MCF 10A (cell line): ENCODE results near the gene TPM4. TPM values are rescaled to one million over a fixed set of nuclear protein-coding genes. Genes with fewer than 3 reads are reported as not detected.
A peak's percentile ranks its signal among the peaks of the same experiment; 100 is the strongest.

Experiments used
- BruUV-seq: library from RNA; stranded (reverse); fragments of 400-500 nt; replicated peaks from 2 replicates; lab custom pipeline; 2021; lab: Mats Ljungman, UMichigan
- CTCF ChIA-PET: fragments of 300-600 bp; sonication (Branson Sonifier 250); formaldehyde crosslinking; extraction: SDS; loops from one replicate; lab custom pipeline; 2021; ENCODE audit warnings: antibody characterized with exemption, inconsistent platforms; lab: Yijun Ruan, JAX
- POLR2A ChIA-PET: fragments of 300-600, 350-650 bp; sonication (Branson Sonifier 250); formaldehyde crosslinking; extraction: SDS; loops from one replicate; lab custom pipeline; 2020; ENCODE audit warnings: antibody characterized with exemption, inconsistent platforms; lab: Yijun Ruan, JAX
- DNase-seq: peaks from one replicate; pipeline ENCODE4 v3.0.0-alpha.2; 2018; ENCODE audit not compliant: unreplicated experiment
- H3K27ac Mint-ChIP-seq: one replicate; pipeline ENCODE4 v1.8.0; 2022; ENCODE audit warnings: mild to moderate bottlenecking, low read depth, mixed read lengths; ENCODE audit not compliant: unreplicated experiment
- H3K27me3 Mint-ChIP-seq: one replicate; pipeline ENCODE4 v1.8.0; 2022; ENCODE audit warnings: mixed read lengths; ENCODE audit not compliant: insufficient read depth, unreplicated experiment
- H3K36me3 Mint-ChIP-seq: one replicate; pipeline ENCODE4 v1.8.0; 2022; ENCODE audit warnings: mild to moderate bottlenecking, moderate library complexity, mixed read lengths; ENCODE audit not compliant: insufficient read depth, unreplicated experiment
- H3K4me1 Mint-ChIP-seq: one replicate; pipeline ENCODE4 v1.8.0; 2022; ENCODE audit warnings: mixed read lengths; ENCODE audit not compliant: insufficient read depth, unreplicated experiment
- H3K4me3 Mint-ChIP-seq: one replicate; pipeline ENCODE4 v1.8.0; 2022; ENCODE audit warnings: mild to moderate bottlenecking, moderate library complexity, mixed read lengths; ENCODE audit not compliant: unreplicated experiment
- H3K9me3 Mint-ChIP-seq: one replicate; pipeline ENCODE4 v1.8.0; 2022; ENCODE audit warnings: mixed read lengths; ENCODE audit not compliant: unreplicated experiment
- intact Hi-C: fragments of 100-400 bp; cut with micrococcal nuclease; formaldehyde crosslinking; loops from 2 replicates; pipeline ENCODE4 v1.14.1; 2022
- total RNA-seq: library from RNA; stranded (reverse); gene quantifications from 2 replicates; pipeline ENCODE4 v1.2.3, GENCODE V29; 2022
- TF ChIP-seq, protein P1 (sequence below): fragments of 200-600 bp; IDR thresholded peaks from one replicate; pipeline ENCODE4 v1.8.0; 2022; ENCODE audit warnings: antibody characterized with exemption, mild to moderate bottlenecking; ENCODE audit not compliant: unreplicated experiment

The TPM4 gene
- total RNA-seq, 1 experiment from 2014 or later: 355 TPM

DNA sequence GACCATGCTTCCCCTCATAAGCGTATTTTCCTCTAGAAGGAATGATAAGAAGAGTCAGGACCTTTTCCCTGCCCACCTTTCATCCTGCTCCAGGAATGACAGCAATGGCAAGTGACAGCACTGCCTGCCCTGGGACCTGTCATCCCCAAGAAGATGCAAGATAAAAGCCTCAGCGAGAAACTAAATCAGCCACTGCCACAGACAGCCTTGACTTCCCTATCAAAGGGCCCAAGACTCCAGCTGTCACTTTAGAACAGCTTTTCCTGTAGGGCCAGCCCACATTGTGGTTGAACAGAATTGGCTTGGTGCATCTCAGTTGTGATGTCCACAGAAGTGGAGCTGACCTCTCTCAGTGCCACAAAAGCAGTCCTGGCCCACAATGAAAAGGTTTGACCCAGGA is 36.5 kb downstream of the TPM4 start:
- POLR2A ChIA-PET: interaction anchor here (0.5 to 1.3 kb wide), 5 partner anchors 21 to 71 kb away, joined by 3 to 5 read pairs (median 3); partner anchors contain the start of gene TPM4
- Mint-ChIP-seq H3K4me1 (no peaks in the 10 kb centered on the region), H3K4me3 (peak overlapping the region; percentile 90), H3K27me3 (no peaks in the 10 kb centered on the region), H3K36me3 (peaks cover 19% of the 10 kb centered on the region), H3K27ac (peak overlapping the region; percentile 94), H3K9me3 (no peaks in the 10 kb centered on the region)
- CTCF ChIA-PET: interaction anchor here (0.5 to 2.4 kb wide), 5 partner anchors 10 to 284 kb away, joined by 3 to 17 read pairs (median 4); no protein-coding TSS in a partner anchor
- TF ChIP-seq, protein P1, sequence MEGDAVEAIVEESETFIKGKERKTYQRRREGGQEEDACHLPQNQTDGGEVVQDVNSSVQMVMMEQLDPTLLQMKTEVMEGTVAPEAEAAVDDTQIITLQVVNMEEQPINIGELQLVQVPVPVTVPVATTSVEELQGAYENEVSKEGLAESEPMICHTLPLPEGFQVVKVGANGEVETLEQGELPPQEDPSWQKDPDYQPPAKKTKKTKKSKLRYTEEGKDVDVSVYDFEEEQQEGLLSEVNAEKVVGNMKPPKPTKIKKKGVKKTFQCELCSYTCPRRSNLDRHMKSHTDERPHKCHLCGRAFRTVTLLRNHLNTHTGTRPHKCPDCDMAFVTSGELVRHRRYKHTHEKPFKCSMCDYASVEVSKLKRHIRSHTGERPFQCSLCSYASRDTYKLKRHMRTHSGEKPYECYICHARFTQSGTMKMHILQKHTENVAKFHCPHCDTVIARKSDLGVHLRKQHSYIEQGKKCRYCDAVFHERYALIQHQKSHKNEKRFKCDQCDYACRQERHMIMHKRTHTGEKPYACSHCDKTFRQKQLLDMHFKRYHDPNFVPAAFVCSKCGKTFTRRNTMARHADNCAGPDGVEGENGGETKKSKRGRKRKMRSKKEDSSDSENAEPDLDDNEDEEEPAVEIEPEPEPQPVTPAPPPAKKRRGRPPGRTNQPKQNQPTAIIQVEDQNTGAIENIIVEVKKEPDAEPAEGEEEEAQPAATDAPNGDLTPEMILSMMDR: no peak
- no peak for DNase-seq
- no TSS peak for BruUV-seq
- intact Hi-C loops: no loop called here

DNA sequence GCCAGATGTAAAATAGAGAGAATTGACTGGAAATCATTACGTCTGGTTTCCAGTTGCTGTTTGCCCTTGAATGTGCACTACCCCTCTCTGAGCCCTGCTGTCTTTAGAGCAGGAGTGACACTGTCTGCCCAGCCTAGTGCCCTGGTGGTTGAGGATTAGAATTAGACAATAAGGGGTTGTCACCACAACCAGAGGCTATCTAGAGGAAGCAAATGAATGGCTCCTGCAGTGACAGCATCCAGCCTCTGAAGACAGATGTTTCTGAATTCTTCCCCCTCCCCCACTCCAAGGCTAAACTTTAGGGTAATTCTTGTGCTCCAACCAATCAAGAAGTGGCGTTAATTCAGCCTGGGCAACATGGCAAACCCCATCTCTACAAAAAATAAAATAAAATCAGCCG is 37.4 kb downstream of the TPM4 start:
- intact Hi-C loops: no loop called here

DNA sequence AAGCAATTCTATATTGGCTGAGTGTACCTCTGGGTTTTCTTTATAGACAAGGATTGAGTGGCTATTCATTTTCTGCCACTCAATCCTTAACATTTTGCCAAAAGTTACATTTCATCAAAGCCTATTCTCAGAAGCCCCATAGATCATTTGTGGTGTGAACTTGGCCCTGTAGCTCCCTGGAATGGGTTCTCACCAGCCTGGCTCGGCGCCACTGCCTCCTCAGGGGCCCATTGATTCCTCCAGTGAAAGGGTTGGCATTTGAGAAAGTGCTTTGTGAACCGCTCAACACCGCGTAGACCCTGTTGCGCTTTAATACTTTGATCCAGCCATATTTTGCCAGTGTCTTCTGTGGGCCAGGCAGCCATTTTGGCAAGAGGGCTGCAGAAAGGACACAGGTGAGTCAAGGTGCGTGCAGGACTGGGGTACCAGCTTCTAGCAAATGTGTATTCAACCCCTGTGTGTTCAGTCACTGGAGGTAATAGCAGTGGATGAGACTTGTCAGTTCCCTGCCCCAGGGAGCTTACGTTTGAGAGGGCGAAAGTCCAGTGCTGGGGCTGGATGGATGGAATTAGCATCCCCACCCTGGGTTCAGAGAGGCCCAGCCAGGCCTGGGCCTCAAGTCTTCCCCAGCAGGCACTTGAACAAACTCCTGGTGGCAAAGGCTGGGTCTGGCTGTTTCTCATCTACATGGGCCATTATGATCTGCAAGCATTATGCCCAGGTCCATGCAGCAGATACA is 39.2 kb downstream of the TPM4 start:
- TF ChIP-seq, protein P1: no peak
- BruUV-seq: no TSS peak
- no peak overlapping the region for H3K27ac Mint-ChIP-seq
- no peak for DNase-seq
- no peak overlapping the region for H3K4me3 Mint-ChIP-seq
- H3K36me3 Mint-ChIP-seq: peaks cover 42% of the 10 kb centered on the region
- ChIA-PET POLR2A (no interaction called here), CTCF (interaction anchor here (0.5 to 0.6 kb wide), 2 partner anchors 19 to 60 kb away, joined by 4 read pairs; no protein-coding TSS in a partner anchor)
- no peaks in the 10 kb centered on the region for H3K9me3 Mint-ChIP-seq
- intact Hi-C loops: no loop called here
- H3K27me3 Mint-ChIP-seq: no peaks in the 10 kb centered on the region
- H3K4me1 Mint-ChIP-seq: no peaks in the 10 kb centered on the region

More for the DNA sequence above, 37.4 kb downstream of the TPM4 start:
- Mint-ChIP-seq H3K27me3 (no peaks in the 10 kb centered on the region), H3K4me3 (no peak overlapping the region), H3K27ac (no peak overlapping the region), H3K4me1 (no peaks in the 10 kb centered on the region), H3K9me3 (no peaks in the 10 kb centered on the region), H3K36me3 (peaks cover 24% of the 10 kb centered on the region)
- no peak for DNase-seq
- TF ChIP-seq, protein P1: no peak
- BruUV-seq: no TSS peak
- CTCF ChIA-PET: interaction anchor here (1.0 to 2.4 kb wide), 2 partner anchors 9 to 72 kb away, joined by 4 to 17 read pairs; no protein-coding TSS in a partner anchor
- POLR2A ChIA-PET: interaction anchor here (0.7 to 1.3 kb wide), 2 partner anchors 20 to 786 kb away, joined by 3 to 5 read pairs; no protein-coding TSS in a partner anchor

DNA sequence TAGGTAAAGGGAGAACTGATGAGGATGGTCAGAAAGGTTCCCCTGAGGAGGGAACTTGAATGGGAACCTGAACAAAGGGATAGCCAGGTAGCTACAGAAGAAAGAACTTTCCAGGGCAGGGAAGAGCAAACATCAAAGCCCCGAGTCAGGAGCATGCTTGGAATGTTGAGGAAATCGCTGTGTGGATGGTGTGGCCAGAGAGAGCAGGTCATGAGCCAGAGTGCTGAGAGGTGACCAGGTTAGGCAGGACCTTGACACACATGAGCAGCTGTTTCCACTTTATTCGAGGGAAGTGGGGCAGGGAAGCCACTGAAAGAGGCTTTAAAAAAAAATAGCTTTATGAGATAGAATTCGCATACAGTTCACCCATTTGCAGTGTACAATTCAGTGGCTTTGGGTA is 39.8 kb downstream of the TPM4 start:
- H3K27ac Mint-ChIP-seq: no peak overlapping the region
- intact Hi-C loops: no loop called here
- TF ChIP-seq, protein P1: no peak
- DNase-seq: no peak
- ChIA-PET CTCF (interaction anchor here (0.6 kb wide), 1 partner anchor 560 kb away, joined by 3 read pairs; no protein-coding TSS in a partner anchor), POLR2A (no interaction called here)
- no peaks in the 10 kb centered on the region for H3K4me1 Mint-ChIP-seq
- H3K36me3 Mint-ChIP-seq: peaks cover 48% of the 10 kb centered on the region
- H3K27me3 Mint-ChIP-seq: no peaks in the 10 kb centered on the region
- no peak overlapping the region for H3K4me3 Mint-ChIP-seq
- no TSS peak for BruUV-seq
- H3K9me3 Mint-ChIP-seq: no peaks in the 10 kb centered on the region
